Measurements from ENCODE around the gene BCL2L2. TPM values are rescaled to one million over a fixed set of nuclear protein-coding genes. Genes with fewer than 3 reads are reported as not detected.

The BCL2L2 gene
- total RNA-seq, 4 donors from 2014 or later = 16.7 to 57.6 (median 21.4) TPM

DNA sequence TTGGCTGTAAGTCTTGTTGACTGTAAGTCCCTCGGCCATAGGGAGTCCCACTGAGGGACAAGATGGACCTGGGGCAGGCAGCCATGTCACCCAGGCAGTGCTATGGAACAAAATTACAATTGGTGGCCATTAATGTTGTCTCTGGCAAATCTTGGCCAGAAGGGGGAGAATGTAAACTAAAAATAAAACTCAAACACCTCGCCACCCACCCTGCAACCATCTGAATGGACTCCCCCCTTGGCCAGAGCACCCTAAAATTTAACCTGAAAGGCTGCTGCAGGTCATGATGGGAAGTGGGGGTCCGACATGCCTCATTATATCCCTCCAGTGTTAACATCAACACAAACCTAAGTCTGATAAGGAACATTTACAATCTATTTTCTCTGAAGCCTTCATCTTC, 37.8 kb downstream of the BCL2L2 start:
- H3K4me1 ChIP-seq = no peaks in the 10 kb centered on the region
- intact Hi-C loops (cut with DNase I; ENCODE audit: low total_unique reads) = no loop called here
- H3K4me3 ChIP-seq = no peak overlapping the region
- H3K27me3 ChIP-seq = no peaks in the 10 kb centered on the region
- H3K27ac ChIP-seq = no peak overlapping the region
- no peak for TF ChIP-seq POLR2A (IDR thresholded peaks at IDR 0.05)
- TF ChIP-seq, protein P1, sequence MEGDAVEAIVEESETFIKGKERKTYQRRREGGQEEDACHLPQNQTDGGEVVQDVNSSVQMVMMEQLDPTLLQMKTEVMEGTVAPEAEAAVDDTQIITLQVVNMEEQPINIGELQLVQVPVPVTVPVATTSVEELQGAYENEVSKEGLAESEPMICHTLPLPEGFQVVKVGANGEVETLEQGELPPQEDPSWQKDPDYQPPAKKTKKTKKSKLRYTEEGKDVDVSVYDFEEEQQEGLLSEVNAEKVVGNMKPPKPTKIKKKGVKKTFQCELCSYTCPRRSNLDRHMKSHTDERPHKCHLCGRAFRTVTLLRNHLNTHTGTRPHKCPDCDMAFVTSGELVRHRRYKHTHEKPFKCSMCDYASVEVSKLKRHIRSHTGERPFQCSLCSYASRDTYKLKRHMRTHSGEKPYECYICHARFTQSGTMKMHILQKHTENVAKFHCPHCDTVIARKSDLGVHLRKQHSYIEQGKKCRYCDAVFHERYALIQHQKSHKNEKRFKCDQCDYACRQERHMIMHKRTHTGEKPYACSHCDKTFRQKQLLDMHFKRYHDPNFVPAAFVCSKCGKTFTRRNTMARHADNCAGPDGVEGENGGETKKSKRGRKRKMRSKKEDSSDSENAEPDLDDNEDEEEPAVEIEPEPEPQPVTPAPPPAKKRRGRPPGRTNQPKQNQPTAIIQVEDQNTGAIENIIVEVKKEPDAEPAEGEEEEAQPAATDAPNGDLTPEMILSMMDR (IDR thresholded peaks at IDR 0.05) = no peak
- H3K9me3 ChIP-seq = no peaks in the 10 kb centered on the region
- no peak for DNase-seq
- no peaks in the 10 kb centered on the region for H3K36me3 ChIP-seq

DNA sequence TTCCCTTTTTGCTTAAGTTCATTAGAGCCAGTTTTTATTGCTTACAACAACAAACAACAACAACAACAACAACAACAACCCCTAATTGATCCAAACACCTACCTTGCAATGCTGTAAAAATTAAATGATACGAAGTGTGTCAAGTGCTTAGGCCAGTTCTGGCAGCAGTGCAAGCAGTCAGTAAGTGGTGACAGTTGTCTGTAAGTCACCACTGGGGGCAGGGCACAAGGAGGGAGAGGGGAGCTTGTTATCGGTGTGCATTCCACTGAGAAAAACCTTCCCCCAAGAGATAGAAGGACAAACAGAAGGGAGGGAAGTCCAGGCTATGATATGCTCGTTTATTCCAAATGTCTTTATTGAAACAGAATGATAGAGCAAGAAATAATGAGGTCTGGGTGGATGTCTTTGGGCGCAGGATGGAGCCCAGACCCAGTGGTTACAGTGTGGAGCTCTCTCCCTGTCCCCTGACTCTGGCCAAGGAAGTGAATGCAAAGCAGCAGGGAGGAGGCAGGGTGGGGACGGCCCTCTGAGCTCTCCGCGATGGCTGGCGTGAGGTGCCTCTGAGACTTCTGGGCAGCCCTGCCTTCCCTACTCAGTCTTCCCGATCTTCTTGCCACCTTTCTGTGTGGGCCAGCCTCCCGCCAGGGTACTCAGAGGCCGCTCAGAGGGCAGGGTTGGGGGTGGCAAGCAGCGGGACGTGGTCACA, 39.5 kb downstream of the BCL2L2 start:
- intact Hi-C loops (cut with DNase I; ENCODE audit: low total_unique reads) = no loop called here
- Histone ChIP-seq H3K4me3 (no peak overlapping the region), H3K4me1 (no peaks in the 10 kb centered on the region), H3K27ac (no peak overlapping the region), H3K27me3 (no peaks in the 10 kb centered on the region), H3K9me3 (no peaks in the 10 kb centered on the region), H3K36me3 (no peaks in the 10 kb centered on the region)
- TF ChIP-seq POLR2A (IDR thresholded peaks at IDR 0.05) = no peak
- TF ChIP-seq, protein P1 (IDR thresholded peaks at IDR 0.05) = no peak
- no peak for DNase-seq

DNA sequence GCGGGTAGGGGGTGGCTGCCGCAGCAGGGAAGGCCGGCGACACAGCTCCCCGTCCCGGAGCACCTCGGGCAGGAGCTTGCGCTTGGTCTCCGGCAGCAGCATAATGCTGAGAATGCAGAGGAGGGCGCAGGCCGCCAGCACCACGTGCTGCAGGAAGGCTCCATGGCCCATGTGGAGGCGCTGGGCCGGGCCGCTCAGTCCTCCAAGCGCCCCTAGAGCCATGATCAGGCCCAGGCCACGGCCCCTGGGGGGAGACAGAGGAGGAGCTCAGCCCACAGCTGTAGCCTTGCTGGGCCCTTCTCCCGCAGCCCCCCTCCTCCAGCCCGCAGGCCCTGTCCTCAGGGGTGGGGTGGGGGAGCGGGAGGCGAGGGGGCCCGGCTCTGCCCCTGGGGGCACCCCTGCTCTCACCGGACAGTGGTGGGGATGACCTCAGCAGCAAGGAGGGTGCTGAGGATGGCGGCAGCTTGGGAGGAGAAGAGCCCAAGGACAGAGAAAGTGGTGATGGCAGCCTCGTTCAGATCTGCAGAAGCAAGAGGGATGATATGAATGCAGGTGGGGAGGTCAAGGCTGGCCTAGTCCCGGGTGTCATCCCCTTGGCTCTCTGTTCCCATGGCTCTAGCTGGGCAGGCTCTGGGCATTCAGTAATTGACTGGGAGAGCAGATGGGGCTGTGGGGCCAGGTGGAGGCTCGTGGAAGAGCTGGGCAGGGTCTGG, 40.2 kb downstream of the BCL2L2 start:
- no peak for TF ChIP-seq POLR2A (IDR thresholded peaks at IDR 0.05)
- TF ChIP-seq, protein P1 (IDR thresholded peaks at IDR 0.05) = no peak
- H3K27ac ChIP-seq = no peak overlapping the region
- DNase-seq = no peak
- no peaks in the 10 kb centered on the region for H3K4me1 ChIP-seq
- H3K27me3 ChIP-seq = no peaks in the 10 kb centered on the region
- no peaks in the 10 kb centered on the region for H3K9me3 ChIP-seq
- no peak overlapping the region for H3K4me3 ChIP-seq
- intact Hi-C loops (cut with DNase I; ENCODE audit: low total_unique reads) = no loop called here
- H3K36me3 ChIP-seq = no peaks in the 10 kb centered on the region

DNA sequence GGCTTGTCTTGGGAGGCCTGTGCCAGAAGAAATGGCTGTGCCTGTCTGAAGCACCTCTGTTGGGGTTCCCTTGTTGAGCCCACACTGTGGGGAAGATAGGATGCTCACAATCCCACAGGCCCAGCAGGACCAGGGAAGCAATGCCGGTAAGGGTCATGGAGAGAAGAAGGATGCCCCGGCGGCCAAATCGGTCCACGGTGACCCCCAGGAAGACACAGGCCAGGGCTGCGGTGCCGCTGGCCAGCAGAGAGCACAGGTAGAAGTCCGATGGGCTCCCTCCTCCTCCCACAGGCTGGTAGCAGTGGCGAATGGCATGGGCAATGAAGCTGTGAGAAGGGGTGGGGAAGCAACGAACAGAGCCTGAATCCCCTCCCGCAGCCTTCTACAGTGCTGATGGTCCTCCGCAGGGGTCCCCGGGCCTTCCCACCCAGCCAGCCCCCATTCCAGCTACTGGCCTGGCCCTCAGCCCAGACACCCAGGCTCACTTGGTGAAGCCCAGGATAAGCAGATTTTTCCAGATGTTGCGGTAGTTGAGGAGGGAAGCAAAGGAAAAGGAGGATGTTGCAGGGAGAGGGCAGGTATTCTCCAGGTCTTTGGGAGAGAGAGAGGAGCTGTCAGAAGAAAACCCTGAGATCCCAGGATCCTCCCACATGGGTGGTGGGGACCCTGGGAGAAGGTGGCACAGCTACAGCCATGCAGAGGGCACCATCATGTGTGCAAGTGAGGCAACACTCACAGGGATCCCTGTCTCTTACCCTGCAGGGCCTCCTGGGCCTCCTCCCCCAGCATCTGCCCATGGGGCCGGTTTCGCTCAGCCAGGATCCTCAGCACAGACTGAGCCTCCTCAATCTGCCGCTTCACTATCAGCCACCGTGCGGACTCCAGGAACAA, 41.0 kb downstream of the BCL2L2 start:
- Histone ChIP-seq H3K27ac (no peak overlapping the region), H3K27me3 (no peaks in the 10 kb centered on the region), H3K36me3 (no peaks in the 10 kb centered on the region), H3K4me1 (no peaks in the 10 kb centered on the region), H3K4me3 (no peak overlapping the region), H3K9me3 (no peaks in the 10 kb centered on the region)
- DNase-seq = no peak
- intact Hi-C loops (cut with DNase I; ENCODE audit: low total_unique reads) = no loop called here
- TF ChIP-seq, protein P1 (IDR thresholded peaks at IDR 0.05) = no peak
- TF ChIP-seq POLR2A (IDR thresholded peaks at IDR 0.05) = no peak

Measured in uterus (tissue), 4 donors.